ENCODE measurements around the gene DEPP1. TPM values are rescaled to one million over a fixed set of nuclear protein-coding genes. Genes with fewer than 3 reads are reported as not detected.
A peak's percentile ranks its signal among the peaks of the same experiment; 100 is the strongest.

Gene DEPP1
- total and polyA plus RNA-seq, 8 donors = 68.9 to 270 (median 173) TPM

GRCh38 chr10:44981172-44982113, 2.8 kb upstream of the DEPP1 start:
- TF ChIP-seq, protein P1, sequence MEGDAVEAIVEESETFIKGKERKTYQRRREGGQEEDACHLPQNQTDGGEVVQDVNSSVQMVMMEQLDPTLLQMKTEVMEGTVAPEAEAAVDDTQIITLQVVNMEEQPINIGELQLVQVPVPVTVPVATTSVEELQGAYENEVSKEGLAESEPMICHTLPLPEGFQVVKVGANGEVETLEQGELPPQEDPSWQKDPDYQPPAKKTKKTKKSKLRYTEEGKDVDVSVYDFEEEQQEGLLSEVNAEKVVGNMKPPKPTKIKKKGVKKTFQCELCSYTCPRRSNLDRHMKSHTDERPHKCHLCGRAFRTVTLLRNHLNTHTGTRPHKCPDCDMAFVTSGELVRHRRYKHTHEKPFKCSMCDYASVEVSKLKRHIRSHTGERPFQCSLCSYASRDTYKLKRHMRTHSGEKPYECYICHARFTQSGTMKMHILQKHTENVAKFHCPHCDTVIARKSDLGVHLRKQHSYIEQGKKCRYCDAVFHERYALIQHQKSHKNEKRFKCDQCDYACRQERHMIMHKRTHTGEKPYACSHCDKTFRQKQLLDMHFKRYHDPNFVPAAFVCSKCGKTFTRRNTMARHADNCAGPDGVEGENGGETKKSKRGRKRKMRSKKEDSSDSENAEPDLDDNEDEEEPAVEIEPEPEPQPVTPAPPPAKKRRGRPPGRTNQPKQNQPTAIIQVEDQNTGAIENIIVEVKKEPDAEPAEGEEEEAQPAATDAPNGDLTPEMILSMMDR (IDR thresholded peaks at IDR 0.05) = no peak
- Histone ChIP-seq H3K9me3 (no peaks in the 10 kb centered on the region), H3K4me1 (peaks cover 34 to 51% (median 40%) of the 10 kb centered on the region in 3 donors), H3K27me3 (no peaks in the 10 kb centered on the region), H3K36me3 (peaks cover 0 to 11% (median 6%) of the 10 kb centered on the region in 3 donors), H3K27ac (peak overlapping the region; percentile 14 to 97 (median 74)), H3K4me3 (no peak overlapping the region)
- peak in 4 of 6 donors; percentile 62 to 68 (median 64) for DNase-seq
- WGBS, 2 donors = 48 to 50% methylated on average over 11 of the region's 11 CpGs
- ATAC-seq = peak in 3 of 4 donors; percentile 13 to 27 (median 24)
- peak; percentile 86 for FAIRE-seq
- intact Hi-C loops (cut with DNase I) = no loop called here

DNA sequence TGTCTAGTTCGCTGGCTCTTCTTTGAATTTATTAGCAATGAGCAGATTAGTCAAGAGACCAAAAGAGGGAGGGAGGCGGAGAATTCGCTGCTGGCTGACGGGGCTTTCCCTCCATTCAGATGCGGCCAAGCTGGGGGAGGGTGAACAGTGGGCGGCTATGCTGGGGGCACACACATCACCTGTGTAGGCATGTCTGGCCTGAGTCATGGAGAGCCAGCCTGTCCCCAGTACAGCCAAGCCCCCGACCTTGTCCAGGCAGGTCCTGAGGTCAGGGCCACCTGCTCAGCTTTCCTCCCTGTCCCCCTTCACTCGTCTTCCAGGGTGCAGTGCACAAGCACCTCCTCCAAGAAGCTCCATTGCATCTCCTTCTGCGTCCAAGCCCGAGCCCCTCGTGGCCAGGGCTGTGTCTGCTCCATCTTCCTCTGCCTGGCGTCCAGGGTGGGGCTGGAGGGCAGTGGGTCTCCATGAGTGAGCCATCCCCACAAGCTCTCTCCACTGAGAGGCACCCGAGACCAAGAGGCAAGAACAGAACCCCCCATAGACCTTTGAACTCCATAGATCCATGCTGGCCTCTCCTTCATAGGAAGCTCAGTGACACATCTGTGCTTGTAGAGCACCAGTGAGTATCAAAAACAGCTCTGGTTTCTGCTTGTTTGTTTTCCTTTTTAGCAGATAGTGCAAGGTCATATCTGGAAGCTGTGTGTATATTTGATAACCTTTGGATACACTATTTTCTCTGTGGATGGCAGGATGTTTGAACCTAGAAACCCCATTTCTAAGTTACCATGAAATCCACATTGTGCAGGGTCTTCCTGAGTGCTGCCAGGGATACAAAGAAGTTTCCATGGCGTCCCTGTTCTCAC, 1.9 kb upstream of the DEPP1 start:
- TF ChIP-seq, protein P1 (IDR thresholded peaks at IDR 0.05) = no peak
- H3K36me3 ChIP-seq = peaks cover 0 to 11% (median 6%) of the 10 kb centered on the region in 3 donors
- WGBS, 2 donors = 60 to 64% methylated on average over 14 of the region's 14 CpGs
- FAIRE-seq (no peak), ATAC-seq (peak in 1 of 4 donors; percentile 2), DNase-seq (peak in 1 of 6 donors; percentile 45)
- H3K27ac ChIP-seq = peak overlapping the region; percentile 14 to 97 (median 74)
- H3K9me3 ChIP-seq = no peaks in the 10 kb centered on the region
- intact Hi-C loops (cut with DNase I) = no loop called here
- no peak overlapping the region for H3K4me3 ChIP-seq
- no peaks in the 10 kb centered on the region for H3K27me3 ChIP-seq
- peaks cover 34 to 44% (median 40%) of the 10 kb centered on the region in 3 donors for H3K4me1 ChIP-seq

DNA sequence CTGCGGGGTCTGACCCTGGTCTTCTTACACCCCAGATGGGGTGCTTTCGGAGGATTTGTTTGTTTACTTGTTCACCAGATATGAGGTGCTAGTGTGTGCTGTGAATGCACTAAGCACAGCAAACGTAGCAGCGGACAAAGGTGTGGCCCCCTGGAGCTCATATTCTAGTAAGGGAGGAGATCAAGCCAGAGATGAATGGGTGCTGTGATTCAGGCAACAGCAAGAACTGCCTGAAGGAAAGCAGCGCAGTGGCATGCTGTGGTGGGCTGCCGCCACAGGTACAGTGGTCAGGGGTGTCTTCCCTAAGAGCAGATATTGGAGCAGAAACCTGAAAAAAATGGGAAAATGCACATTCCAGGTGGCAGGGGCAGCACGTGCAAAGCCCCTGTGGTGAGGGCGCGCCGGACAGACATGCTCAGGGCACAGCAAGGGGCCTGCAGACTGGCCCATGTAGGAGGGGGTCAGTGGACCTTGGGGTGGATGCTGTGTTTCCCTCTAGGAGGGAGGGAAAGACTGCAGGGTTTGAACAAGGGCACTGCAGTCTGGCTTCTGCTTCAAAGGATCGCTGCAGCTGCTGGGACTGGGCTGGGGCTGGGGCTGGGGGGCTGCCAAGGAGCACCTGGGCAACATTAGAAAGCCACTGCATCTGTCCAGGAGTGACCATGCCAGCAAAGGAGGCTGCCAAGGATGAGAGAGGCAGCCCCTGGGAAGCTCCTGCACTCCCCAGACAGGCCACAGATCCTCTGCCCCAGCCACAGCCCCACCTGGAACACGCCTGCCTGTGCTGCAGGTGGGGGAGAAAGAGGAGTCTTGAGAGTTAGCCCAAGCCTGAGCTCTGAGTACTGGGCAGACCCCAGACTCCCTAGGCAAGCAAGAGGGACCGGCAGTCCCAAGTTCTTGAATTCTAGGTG, 927 bp upstream of the DEPP1 start:
- H3K4me3 ChIP-seq = peak overlapping the region in 2 of 4 donors; percentile 63 to 97
- no peaks in the 10 kb centered on the region for H3K27me3 ChIP-seq
- no peak for ATAC-seq
- peak in 2 of 6 donors; percentile 33 to 51 for DNase-seq
- no peaks in the 10 kb centered on the region for H3K9me3 ChIP-seq
- H3K36me3 ChIP-seq = peaks cover 0 to 7% (median 6%) of the 10 kb centered on the region in 3 donors
- peak overlapping the region; percentile 82 to 97 (median 90) for H3K27ac ChIP-seq
- WGBS, 2 donors = 65 to 67% methylated on average over 13 of the region's 13 CpGs
- H3K4me1 ChIP-seq = peaks cover 34 to 40% (median 35%) of the 10 kb centered on the region in 3 donors
- TF ChIP-seq, protein P1 (IDR thresholded peaks at IDR 0.05) = no peak
- intact Hi-C loops (cut with DNase I) = no loop called here
- FAIRE-seq = no peak

- no peaks in the 10 kb centered on the region for H3K9me3 ChIP-seq
- H3K27ac ChIP-seq = peak overlapping the region; percentile 82 to 97 (median 90)
- TF ChIP-seq, protein P1 (IDR thresholded peaks at IDR 0.05) = no peak
- ATAC-seq (no peak), DNase-seq (no peak), FAIRE-seq (no peak)
- no peaks in the 10 kb centered on the region for H3K27me3 ChIP-seq
- H3K4me3 ChIP-seq = peak overlapping the region; percentile 63 to 97 (median 68)
- peaks cover 0 to 6% (median 6%) of the 10 kb centered on the region in 3 donors for H3K36me3 ChIP-seq
- peaks cover 41 to 47% (median 43%) of the 10 kb centered on the region in 3 donors for H3K4me1 ChIP-seq
- 1 to 3% methylated on average over 4 of the region's 4 CpGs for WGBS, 2 donors
- intact Hi-C loops (cut with DNase I) = no loop called here
Observed at GRCh38 chr10:44978213-44978569, 418 bp downstream of the DEPP1 start.

Measured in pancreas (tissue), 10 donors.